AG09309 (cell line): ENCODE measurements around the gene CSNK1E.

ENCODE experiments used
- DNase-seq: peaks from one replicate; pipeline ENCODE4 v3.0.0-alpha.2; 2010; ENCODE audit warnings: low read depth
- H3K4me3 ChIP-seq: 2 replicates; pipeline ENCODE4 v1.5.1; 2011; ENCODE audit warnings: mild to moderate bottlenecking, low read depth, low read length, moderate library complexity; ENCODE audit not compliant: control insufficient read depth
- TF ChIP-seq, protein P1 (sequence below): IDR thresholded peaks from 2 replicates; pipeline ENCODE4 v1.5.1; 2011; ENCODE audit warnings: mild to moderate bottlenecking, low read depth, low read length, inconsistent platforms; ENCODE audit not compliant: insufficient read depth, control insufficient read depth; ENCODE audit errors: missing control alignments

The CSNK1E gene

DNA sequence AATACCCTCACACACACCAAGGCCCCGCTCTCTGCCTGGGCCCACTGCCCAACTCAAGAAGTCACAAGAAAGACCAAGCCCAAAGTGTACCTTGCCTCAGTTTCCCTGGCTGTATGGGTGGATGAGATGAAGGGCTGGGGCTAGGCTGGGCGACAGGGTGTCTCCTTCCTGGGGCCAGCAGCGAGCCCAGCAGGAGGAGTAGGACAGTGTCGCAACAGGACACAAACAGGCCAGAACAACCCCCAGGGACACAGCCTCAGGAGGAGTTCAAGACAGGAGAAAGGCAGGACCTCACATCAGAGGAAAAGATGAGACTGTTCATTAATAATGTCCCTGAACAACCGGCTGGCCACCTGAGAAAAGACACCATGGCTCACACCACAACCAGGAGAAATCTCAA is 13.3 kb downstream of the CSNK1E start:
- TF ChIP-seq, protein P1, sequence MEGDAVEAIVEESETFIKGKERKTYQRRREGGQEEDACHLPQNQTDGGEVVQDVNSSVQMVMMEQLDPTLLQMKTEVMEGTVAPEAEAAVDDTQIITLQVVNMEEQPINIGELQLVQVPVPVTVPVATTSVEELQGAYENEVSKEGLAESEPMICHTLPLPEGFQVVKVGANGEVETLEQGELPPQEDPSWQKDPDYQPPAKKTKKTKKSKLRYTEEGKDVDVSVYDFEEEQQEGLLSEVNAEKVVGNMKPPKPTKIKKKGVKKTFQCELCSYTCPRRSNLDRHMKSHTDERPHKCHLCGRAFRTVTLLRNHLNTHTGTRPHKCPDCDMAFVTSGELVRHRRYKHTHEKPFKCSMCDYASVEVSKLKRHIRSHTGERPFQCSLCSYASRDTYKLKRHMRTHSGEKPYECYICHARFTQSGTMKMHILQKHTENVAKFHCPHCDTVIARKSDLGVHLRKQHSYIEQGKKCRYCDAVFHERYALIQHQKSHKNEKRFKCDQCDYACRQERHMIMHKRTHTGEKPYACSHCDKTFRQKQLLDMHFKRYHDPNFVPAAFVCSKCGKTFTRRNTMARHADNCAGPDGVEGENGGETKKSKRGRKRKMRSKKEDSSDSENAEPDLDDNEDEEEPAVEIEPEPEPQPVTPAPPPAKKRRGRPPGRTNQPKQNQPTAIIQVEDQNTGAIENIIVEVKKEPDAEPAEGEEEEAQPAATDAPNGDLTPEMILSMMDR: no peak
- DNase-seq: no peak
- no peak overlapping the region for H3K4me3 ChIP-seq

DNA sequence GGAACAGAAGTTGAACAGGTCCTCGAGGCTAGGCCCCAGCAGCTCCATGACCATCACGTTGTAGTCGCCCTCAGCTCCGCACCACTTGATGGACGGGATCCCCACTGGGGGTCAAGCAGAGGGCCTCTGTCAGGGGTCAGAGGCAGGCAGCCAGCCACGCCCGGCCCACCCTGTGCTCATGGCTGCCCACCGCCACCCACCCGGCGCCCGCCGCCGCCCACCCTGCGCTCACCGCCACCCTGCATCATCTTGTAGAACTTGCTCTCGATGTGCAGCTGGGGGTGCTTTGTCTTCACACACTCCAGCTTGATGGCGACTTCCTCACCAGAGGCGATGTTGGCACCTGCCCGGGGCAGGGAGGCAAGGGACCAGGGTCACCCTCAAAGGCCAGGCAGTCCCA is 14.3 kb downstream of the CSNK1E start:
- H3K4me3 ChIP-seq: no peak overlapping the region
- no peak for DNase-seq
- TF ChIP-seq, protein P1: no peak

DNA sequence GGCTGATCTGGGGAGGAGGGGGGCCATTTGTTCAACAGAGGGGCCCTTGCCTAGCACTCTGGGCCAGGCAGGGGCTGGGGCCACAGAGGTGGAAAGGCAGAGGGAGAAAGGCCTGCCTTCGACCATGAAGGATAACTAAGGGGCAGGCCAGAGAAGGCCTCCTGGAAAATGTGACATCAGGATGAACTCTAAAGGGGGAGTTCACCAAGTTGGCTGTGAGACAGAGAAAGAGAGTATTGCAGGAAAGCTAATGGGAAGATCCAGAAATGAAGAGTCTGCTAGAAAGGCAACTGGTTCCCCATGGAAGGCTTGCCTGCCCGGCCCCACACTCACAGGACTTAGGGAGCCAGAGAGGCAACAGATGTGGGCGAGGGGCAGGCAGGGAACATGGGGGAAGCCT is 16.3 kb downstream of the CSNK1E start:
- no peak overlapping the region for H3K4me3 ChIP-seq
- no peak for DNase-seq
- TF ChIP-seq, protein P1: no peak

DNA sequence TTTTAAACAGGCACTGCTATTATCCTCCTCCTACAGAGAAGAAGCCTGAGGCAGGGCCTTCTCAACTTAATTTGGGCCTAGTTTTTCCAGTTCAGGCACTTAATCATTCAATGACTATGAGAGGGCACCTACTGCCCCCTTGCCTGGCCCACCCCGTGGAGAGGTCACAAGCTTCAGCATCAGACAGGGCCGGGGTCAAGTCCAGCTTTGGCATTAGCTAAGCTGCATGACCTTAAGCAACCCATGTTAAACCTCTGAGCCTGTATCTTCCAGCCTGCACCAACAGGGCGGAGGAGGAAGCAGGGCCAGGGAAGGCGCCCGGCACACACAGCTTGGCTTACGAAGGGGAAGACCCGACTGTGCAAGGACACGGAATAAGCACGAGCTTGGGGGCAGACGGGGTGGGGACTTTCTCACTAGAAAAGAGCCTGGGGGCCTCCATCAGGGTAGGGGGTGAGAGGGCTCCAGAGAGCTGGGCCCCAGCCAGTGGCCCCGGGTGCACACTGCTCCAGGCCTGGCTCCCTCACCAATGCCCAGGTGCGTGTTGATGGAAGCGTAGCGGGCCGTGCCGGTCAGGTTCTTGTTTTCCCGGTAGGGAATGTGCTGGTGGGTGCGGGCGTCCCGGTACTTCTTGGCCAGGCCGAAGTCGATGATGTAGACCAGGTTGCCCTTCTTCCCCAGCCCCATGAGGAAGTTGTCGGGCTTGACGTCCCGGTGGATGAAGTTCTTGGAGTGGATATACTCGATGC is 16.9 kb downstream of the CSNK1E start:
- TF ChIP-seq, protein P1: no peak
- H3K4me3 ChIP-seq: no peak overlapping the region

DNA sequence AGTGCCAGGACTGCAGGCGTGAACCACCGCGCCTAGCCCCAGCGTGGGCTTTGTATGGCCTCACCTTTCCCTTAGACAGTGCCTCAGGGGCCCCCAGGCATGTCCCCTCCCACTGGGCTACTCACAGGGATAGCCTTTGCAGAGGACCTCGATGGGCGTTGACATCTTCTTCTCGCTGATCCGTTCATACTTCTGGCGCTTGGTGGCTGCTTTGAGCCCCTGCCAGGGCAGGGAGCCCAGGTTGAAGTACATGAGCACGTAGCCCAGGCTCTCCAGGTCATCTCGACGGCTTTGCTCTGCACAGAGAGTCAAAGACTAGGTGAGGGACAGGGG is 17.5 kb downstream of the CSNK1E start:
- no peak for DNase-seq
- TF ChIP-seq, protein P1: no peak
- H3K4me3 ChIP-seq: no peak overlapping the region

More for the DNA sequence above, 16.9 kb downstream of the CSNK1E start:
- DNase-seq: no peak

DNA sequence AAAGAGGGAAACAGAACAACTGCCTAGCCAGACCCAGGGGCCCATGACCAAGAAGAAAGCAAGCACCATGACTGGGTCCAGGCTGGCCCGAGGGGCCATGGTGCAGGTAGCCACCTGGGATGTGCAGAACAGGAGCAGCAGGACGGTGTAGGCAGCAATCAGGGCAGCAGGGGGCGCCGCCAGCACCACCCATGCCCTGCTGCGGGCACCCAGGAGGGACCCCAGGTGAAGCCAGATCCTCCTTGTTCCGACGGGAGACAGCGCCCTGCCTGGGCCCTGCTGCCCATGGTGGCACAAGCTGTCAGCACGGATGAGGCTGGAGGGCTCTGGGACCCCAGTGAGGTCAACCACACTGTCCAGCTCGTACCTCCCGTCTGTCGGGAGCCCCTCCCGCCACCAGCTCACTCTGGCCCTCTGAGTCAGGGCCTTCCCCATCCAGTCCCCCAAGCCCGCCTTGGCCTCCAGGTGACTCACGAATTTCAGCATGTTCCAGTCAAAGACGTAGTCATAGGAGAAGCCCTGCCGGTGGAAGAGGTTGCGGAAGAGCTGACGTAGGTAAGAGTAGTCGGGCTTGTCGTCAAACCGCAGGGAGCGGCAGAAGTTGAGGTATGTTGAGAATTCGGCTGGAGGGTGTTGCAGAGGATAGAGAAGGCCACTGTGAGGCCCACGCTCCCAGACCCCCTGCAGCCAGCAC is 18.8 kb downstream of the CSNK1E start:
- TF ChIP-seq, protein P1: peak; percentile 46
- no peak overlapping the region for H3K4me3 ChIP-seq
- peak; percentile 82 for DNase-seq

DNA sequence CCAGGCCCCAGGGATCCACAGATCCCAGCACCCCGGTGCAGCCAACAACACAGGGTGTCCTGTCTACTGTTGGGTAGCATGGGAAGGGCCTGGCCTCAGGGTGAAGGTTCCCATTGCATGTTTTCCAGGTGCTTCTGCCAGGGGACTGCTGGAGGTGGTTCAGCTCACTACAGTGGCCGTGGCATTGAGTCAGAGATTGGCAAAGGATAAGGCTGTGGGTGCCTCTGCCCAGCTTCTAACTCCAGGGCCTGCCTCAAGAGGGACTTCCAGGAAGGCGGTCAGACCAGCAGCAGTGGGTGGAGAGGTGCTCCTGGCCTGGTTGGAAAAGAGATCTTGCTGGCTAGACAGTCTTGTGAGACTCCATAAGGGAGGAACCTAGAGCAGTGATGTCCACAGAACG is 20.9 kb downstream of the CSNK1E start:
- no peak overlapping the region for H3K4me3 ChIP-seq
- TF ChIP-seq, protein P1: no peak

More for the DNA sequence above, 20.9 kb downstream of the CSNK1E start:
- no peak for DNase-seq
